H1 (cell line): Measurements from ENCODE around the gene PARP14. TPM values are rescaled to one million over a fixed set of nuclear protein-coding genes. Genes with fewer than 3 reads are reported as not detected.
A peak's percentile ranks its signal among the peaks of the same experiment; 100 is the strongest.

ENCODE experiments used
- CTCF ChIA-PET: fragments of 300-600 bp; sonication (Branson Sonifier 250); formaldehyde crosslinking; loops from one replicate; lab custom pipeline; 2021; ENCODE audit not compliant: partially characterized antibody; lab: Charles Lee
- POLR2A ChIA-PET: fragments of 300-600 bp; sonication (Branson Sonifier 250); formaldehyde crosslinking; loops from one replicate; lab custom pipeline; 2021; ENCODE audit warnings: inconsistent platforms; ENCODE audit not compliant: partially characterized antibody; lab: Charles Lee
- DNase-seq, 2 experiments: peaks; one replicate each; pipeline versions ENCODE4 v3.0.0 to v3.0.0-alpha.2; 2010 to 2022; ENCODE audit warnings: low spot score in 2 of 2, low read depth in 1 of 2, mixed read lengths in 1 of 2
- FAIRE-seq: peaks from 2 replicates; lab custom pipeline; 2011; peaks lifted over from hg19 to GRCh38; lab: Jason Lieb, UNC
- H2AFZ ChIP-seq: 2 replicates; pipeline ENCODE4 v1.8.1; 2012; ENCODE audit warnings: low read length, inconsistent platforms
- H2AK5ac ChIP-seq: 2 replicates; pipeline ENCODE4 v1.6.1; 2013; ENCODE audit warnings: low read depth, low read length
- H2BK120ac ChIP-seq: replicated peaks from 2 replicates; pipeline ENCODE3; 2013; ENCODE audit warnings: low read depth, low read length, inconsistent platforms
- H2BK12ac ChIP-seq: 2 replicates; pipeline ENCODE4 v1.6.1; 2013; ENCODE audit warnings: low read depth, low read length
- H2BK15ac ChIP-seq: 2 replicates; pipeline ENCODE4 v1.6.1; 2013; ENCODE audit warnings: low read length
- H2BK20ac ChIP-seq: 2 replicates; pipeline ENCODE4 v1.6.1; 2013; ENCODE audit warnings: low read length
- H2BK5ac ChIP-seq: 2 replicates; pipeline ENCODE4 v1.6.1; 2013; ENCODE audit warnings: low read depth, low read length
- H3K14ac ChIP-seq: 2 replicates; pipeline ENCODE4 v1.6.1; 2013; ENCODE audit warnings: inconsistent platforms; ENCODE audit not compliant: insufficient read length
- H3K18ac ChIP-seq: 2 replicates; pipeline ENCODE4 v1.6.1; 2013; ENCODE audit warnings: low read length; ENCODE audit errors: extremely low read depth
- H3K23ac ChIP-seq: 2 replicates; pipeline ENCODE4 v1.6.1; 2013; ENCODE audit warnings: inconsistent platforms; ENCODE audit not compliant: insufficient read length
- H3K23me2 ChIP-seq: 2 replicates; pipeline ENCODE4 v1.6.1; 2013; ENCODE audit warnings: low read depth, low read length
- H3K27ac ChIP-seq: 2 replicates; pipeline ENCODE4 v1.6.1; 2011; ENCODE audit warnings: low read depth, low read length, inconsistent platforms
- H3K27me3 ChIP-seq, 4 experiments: replicated peaks in 1 of 4; 1 replicate in 1 of 4; 2 replicates in 3 of 4; pipeline versions ENCODE4 v1.6.1 to v1.8.1; 2011 to 2013; ENCODE audit warnings: low read length in 3 of 4, mild to moderate bottlenecking in 3 of 4, inconsistent platforms in 2 of 4, mixed read lengths in 2 of 4, moderate library complexity in 1 of 4; ENCODE audit not compliant: control insufficient read depth in 3 of 4, insufficient read depth in 3 of 4; ENCODE audit errors: extremely low read depth in 1 of 4
- H3K36me3 ChIP-seq, 4 experiments: 2 replicates each; pipeline versions ENCODE4 v1.6.1 to v1.8.1; 2011 to 2013; ENCODE audit warnings: mild to moderate bottlenecking in 4 of 4, low read length in 3 of 4, moderate library complexity in 2 of 4, control low read depth in 1 of 4, inconsistent platforms in 1 of 4; ENCODE audit not compliant: insufficient read depth in 4 of 4, control insufficient read depth in 2 of 4
- H3K4ac ChIP-seq: replicated peaks from 2 replicates; pipeline ENCODE3; 2013; ENCODE audit warnings: low read length, low read depth, mixed read lengths, inconsistent platforms; ENCODE audit not compliant: insufficient read length
- H3K4me1 ChIP-seq, 4 experiments: replicated peaks in 1 of 4; 1 replicate in 1 of 4; 2 replicates in 3 of 4; pipeline versions ENCODE4 v1.6.1 to v1.8.1; 2011 to 2013; ENCODE audit warnings: low read length in 3 of 4, inconsistent platforms in 2 of 4, mixed read lengths in 1 of 4; ENCODE audit not compliant: insufficient read depth in 4 of 4, control insufficient read depth in 3 of 4
- H3K4me2 ChIP-seq, 2 experiments: 2 replicates each; pipeline versions ENCODE4 v1.6.1 to v1.8.1; 2011 to 2013; ENCODE audit warnings: low read depth in 2 of 2, low read length in 2 of 2, control low read depth in 1 of 2, inconsistent platforms in 1 of 2, mild to moderate bottlenecking in 1 of 2; ENCODE audit not compliant: insufficient read depth in 1 of 2
- H3K4me3 ChIP-seq, 4 experiments: fragments of 200-600, 300-600 bp in 1 of 4; sonication (generic), shearing (Covaris generic), sonication (Bioruptor Twin) in 1 of 4; 2 replicates each; pipeline versions ENCODE4 v1.5.1 to v1.8.1; 2011 to 2016; ENCODE audit warnings: low read length in 4 of 4, low read depth in 3 of 4, control low read depth in 2 of 4, inconsistent platforms in 2 of 4, mild to moderate bottlenecking in 2 of 4, mixed read lengths in 1 of 4, moderate library complexity in 1 of 4; ENCODE audit not compliant: insufficient read depth in 2 of 4; ENCODE audit errors: extremely low read depth in 1 of 4
- H3K56ac ChIP-seq: replicated peaks from 2 replicates; pipeline ENCODE3; 2013; ENCODE audit warnings: low read depth, mild to moderate bottlenecking, mixed read lengths, low read length, inconsistent platforms; ENCODE audit not compliant: insufficient read length
- H3K79me1 ChIP-seq: 2 replicates; pipeline ENCODE4 v1.6.1; 2013; ENCODE audit warnings: low read depth, low read length, control low read depth
- H3K79me2 ChIP-seq, 2 experiments: 2 replicates each; pipeline versions ENCODE4 v1.6.1 to v1.8.1; 2012 to 2013; ENCODE audit warnings: low read length in 2 of 2, mild to moderate bottlenecking in 2 of 2, inconsistent platforms in 1 of 2; ENCODE audit not compliant: insufficient read depth in 2 of 2, control insufficient read depth in 1 of 2
- H3K9ac ChIP-seq, 4 experiments: replicated peaks in 1 of 4; 1 replicate in 1 of 4; 2 replicates in 3 of 4; pipeline versions ENCODE4 v1.6.1 to v1.8.1; 2011 to 2013; ENCODE audit warnings: low read depth in 3 of 4, low read length in 3 of 4, control low read depth in 2 of 4, mild to moderate bottlenecking in 2 of 4, moderate library complexity in 2 of 4, inconsistent platforms in 1 of 4; ENCODE audit errors: extremely low read depth in 1 of 4
- H3K9me3 ChIP-seq, 2 experiments: 2 replicates each; pipeline versions ENCODE4 v1.6.1 to v1.8.1; 2012 to 2013; ENCODE audit warnings: mild to moderate bottlenecking in 2 of 2, moderate library complexity in 2 of 2, control low read depth in 1 of 2, inconsistent platforms in 1 of 2, low read depth in 1 of 2, low read length in 1 of 2, mixed read lengths in 1 of 2; ENCODE audit not compliant: insufficient read depth in 2 of 2
- H4K20me1 ChIP-seq, 2 experiments: replicated peaks in 1 of 2; 2 replicates each; pipeline versions ENCODE3 to v1.8.1; 2011 to 2013; ENCODE audit warnings: inconsistent platforms in 2 of 2, low read length in 2 of 2, mild to moderate bottlenecking in 1 of 2; ENCODE audit not compliant: insufficient read depth in 2 of 2, control insufficient read depth in 1 of 2
- H4K5ac ChIP-seq: 2 replicates; pipeline ENCODE4 v1.6.1; 2013; ENCODE audit warnings: low read length, low read depth, mixed read lengths, inconsistent platforms; ENCODE audit not compliant: insufficient read length
- H4K8ac ChIP-seq: 2 replicates; pipeline ENCODE4 v1.8.0; 2013; ENCODE audit warnings: mild to moderate bottlenecking, moderate library complexity, low read length, inconsistent platforms; ENCODE audit not compliant: insufficient read depth; ENCODE audit errors: extremely low read depth
- H4K91ac ChIP-seq: replicated peaks from 2 replicates; pipeline ENCODE3; 2013; ENCODE audit warnings: low read length, mixed read lengths, inconsistent platforms; ENCODE audit not compliant: insufficient read length
- ASH2L ChIP-seq: fragments of 200-600, 300-600 bp; sonication (generic); IDR thresholded peaks from one replicate; pipeline ENCODE4 v1.7.1; 2017; ENCODE audit warnings: low read length
- BACH1 ChIP-seq: IDR thresholded peaks from 2 replicates; pipeline ENCODE4 v1.6.1; 2012; ENCODE audit warnings: low read length, improper control_type of control experiment
- CBX5 ChIP-seq: fragments of 300-800, 300-1000 bp; sonication (generic); IDR thresholded peaks from 2 replicates; pipeline ENCODE4 v1.7.1; 2016; ENCODE audit warnings: antibody characterized with exemption, low read length, low read depth
- EGR1 ChIP-seq: IDR thresholded peaks from 2 replicates; pipeline ENCODE4 v1.6.1; 2011; ENCODE audit warnings: low read depth, low read length, borderline replicate concordance
- HDAC6 ChIP-seq: IDR thresholded peaks from one replicate; pipeline ENCODE4 v1.7.1; 2012; ENCODE audit warnings: low read depth, mild to moderate bottlenecking, inconsistent platforms, low read length, moderate library complexity
- JUND ChIP-seq: IDR thresholded peaks from 2 replicates; pipeline ENCODE4 v1.6.1; 2011; ENCODE audit warnings: mild to moderate bottlenecking, improper control_type of control experiment, low read length
- KDM4A ChIP-seq: IDR thresholded peaks from one replicate; pipeline ENCODE4 v1.7.1; 2012; ENCODE audit warnings: low read depth, mild to moderate bottlenecking, moderate library complexity, low read length, inconsistent platforms; ENCODE audit not compliant: severe bottlenecking
- KDM5A ChIP-seq: fragments of 200-600 bp; IDR thresholded peaks from 2 replicates; pipeline ENCODE4 v1.7.1; 2012; ENCODE audit warnings: mild to moderate bottlenecking, low read length, inconsistent platforms, mixed read lengths
- RAD21 ChIP-seq, 2 experiments: IDR thresholded peaks in 1 of 2; conservative IDR thresholded peaks in 1 of 2; 2 replicates each; pipeline ENCODE4 v1.6.1; 2011; ENCODE audit warnings: low read depth in 2 of 2, low read length in 2 of 2, improper control_type of control experiment in 1 of 2, inconsistent platforms in 1 of 2, mild to moderate bottlenecking in 1 of 2, moderate library complexity in 1 of 2
- SIRT6 ChIP-seq: IDR thresholded peaks from one replicate; pipeline ENCODE4 v1.7.1; 2012; ENCODE audit warnings: low read length, inconsistent platforms
- SIX5 ChIP-seq: IDR thresholded peaks from 2 replicates; pipeline ENCODE4 v1.6.1; 2011; ENCODE audit warnings: mild to moderate bottlenecking, low read depth, low read length
- SP4 ChIP-seq: IDR thresholded peaks from 2 replicates; pipeline ENCODE4 v1.6.1; 2012; ENCODE audit warnings: low read length, inconsistent platforms
- SUZ12 ChIP-seq: fragments of 200-600 bp; sonication (generic); IDR thresholded peaks from 2 replicates; pipeline ENCODE4 v1.6.1; 2012; ENCODE audit warnings: mild to moderate bottlenecking, inconsistent platforms, low read length, moderate library complexity, mixed read lengths
- YY1 ChIP-seq: IDR thresholded peaks from 2 replicates; pipeline ENCODE4 v1.6.1; 2011; ENCODE audit warnings: low read depth, mild to moderate bottlenecking, low read length
- WGBS, 2 experiments: shearing (Covaris generic) in 1 of 2; methylation state at CpG; one replicate each; pipeline versions ENCODE4 v1.1.6 to v1.1.7; 2013 to 2015; ENCODE audit warnings: low lambda C conversion rate in 2 of 2, mixed read lengths in 2 of 2, inconsistent platforms in 1 of 2, low coverage in 1 of 2, missing lambda C conversion rate in 1 of 2; ENCODE audit not compliant: insufficient replicate concordance in 2 of 2, insufficient coverage in 1 of 2, insufficient read length in 1 of 2; ENCODE audit errors: extremely low coverage in 1 of 2, missing lambda C conversion rate in 1 of 2; 5-methylcytosine and 5-hydroxymethylcytosine counted together
- polyA plus RNA-seq, 7 experiments: library from polyadenylated mRNA; depleted of rRNA in 3 of 7; stranded (reverse) in 5 of 7; unstranded in 2 of 7; fragments of >200 nt in 5 of 7; fragments of 200-250 nt in 2 of 7; gene quantifications; 1 replicate in 5 of 7; 2 replicates in 1 of 7; 4 replicates in 1 of 7; pipeline versions ENCODE4 v1.2.1 to v1.2.3, GENCODE V29; 2011 to 2013; ENCODE audit warnings: missing spikeins in 2 of 7, mixed read lengths in 2 of 7
- total RNA-seq: library from RNA; stranded (reverse); fragmentation: NEBNext Ultra II Directional; extraction: Animal tissue kit (Norgen Biotek cat#: 25700); gene quantifications from 2 replicates; pipeline ENCODE4 v1.2.1, GENCODE V29; 2021

The PARP14 gene
- total and polyA plus RNA-seq, 2 of the 8 experiments (the other 6 are each of a cell fraction or from before 2014, with no cell fraction given), result 12.6 to 17.6 TPM

GRCh38 chr3:122636697-122637096, 43.9 kb upstream of the PARP14 start:
- no peak overlapping the region for H2BK15ac ChIP-seq
- H3K23ac ChIP-seq, result no peak overlapping the region
- H2AFZ ChIP-seq, result 0 out of 2 replicates have a peak overlapping the region, but pooled peaks have one; percentile 28
- H3K14ac ChIP-seq, result no peak overlapping the region
- CTCF ChIA-PET, result no interaction called here
- H3K9me3 ChIP-seq, result no peaks in the 10 kb centered on the region
- H2AK5ac ChIP-seq, result no peak overlapping the region
- no peaks in the 10 kb centered on the region for H3K79me2 ChIP-seq
- no peak overlapping the region for H4K91ac ChIP-seq
- H4K8ac ChIP-seq, result no peak overlapping the region
- no peak overlapping the region for H3K4me3 ChIP-seq
- H3K9ac ChIP-seq, result no peak overlapping the region
- H3K4ac ChIP-seq, result no peak overlapping the region
- 79% methylated on average over 3 of the region's 3 CpGs; no CpG with 5 or more reads in 1 of the 2 experiments for WGBS, 2 experiments
- no peaks in the 10 kb centered on the region for H3K27me3 ChIP-seq
- DNase-seq, result no peak
- H2BK5ac ChIP-seq, result no peak overlapping the region
- H3K36me3 ChIP-seq, result no peaks in the 10 kb centered on the region
- H3K27ac ChIP-seq, result no peak overlapping the region
- H4K20me1 ChIP-seq, result no peaks in the 10 kb centered on the region
- H2BK20ac ChIP-seq, result no peak overlapping the region
- POLR2A ChIA-PET, result no interaction called here
- H3K79me1 ChIP-seq, result no peaks in the 10 kb centered on the region
- H3K4me2 ChIP-seq, result no peak overlapping the region
- H3K18ac ChIP-seq, result no peak overlapping the region
- H3K23me2 ChIP-seq, result no peaks in the 10 kb centered on the region
- FAIRE-seq, result no peak
- no peak overlapping the region for H3K56ac ChIP-seq
- no peak overlapping the region for H2BK120ac ChIP-seq
- no peaks in the 10 kb centered on the region for H3K4me1 ChIP-seq
- H4K5ac ChIP-seq, result no peak overlapping the region
- no peak for TF ChIP-seq JUND
- TF ChIP-seq RAD21 (IDR thresholded peaks at IDR 0.05 in 1 of 2, conservative IDR thresholded peaks at IDR 0.05 in 1 of 2; ENCODE audit: low read depth in 2 of 2, low read length in 2 of 2), result no peak
- TF ChIP-seq CBX5, result no peak
- no peak for TF ChIP-seq SIRT6
- no peak for TF ChIP-seq SIX5
- TF ChIP-seq KDM5A, result no peak
- TF ChIP-seq HDAC6, result no peak
- TF ChIP-seq BACH1, result no peak
- no peak for TF ChIP-seq SUZ12
- no peak for TF ChIP-seq YY1
- no peak for TF ChIP-seq SP4
- TF ChIP-seq EGR1, result no peak
- TF ChIP-seq KDM4A, result no peak
- no peak for TF ChIP-seq ASH2L
- H2BK12ac ChIP-seq, result no peak overlapping the region
